NCI-H82 treated with DMSO at 0.1 percent for 48 hours (cell line): ENCODE measurements around the gene SYT6.
"Not testable (repeated sequence)": the region's sequence is repeated elsewhere in the genome, so short reads cannot be mapped to it uniquely, and the experiment has no call there.

Experiments used
- DNase-seq: peaks from one replicate; lab custom pipeline; 2025; ENCODE audit not compliant: unreplicated experiment; lab: John Stamatoyannopoulos, UW

Gene SYT6

GRCh38 chr1:114075546-114076242 is 78.0 kb downstream of the SYT6 start:
- DNase-seq: no peak

GRCh38 chr1:114075105-114075504 is 78.6 kb downstream of the SYT6 start:
- no peak for DNase-seq

- DNase-seq: no peak
These were observed 81.4 kb downstream of the SYT6 start for GRCh38 chr1:114072246-114072645.

- not testable (repeated sequence) for DNase-seq
These were observed 83.9 kb downstream of the SYT6 start for GRCh38 chr1:114069762-114070161.

- not testable (repeated sequence) for DNase-seq
These were observed 85.0 kb downstream of the SYT6 start for GRCh38 chr1:114068684-114069083.

- not testable (repeated sequence) for DNase-seq
These were observed 88.0 kb downstream of the SYT6 start for GRCh38 chr1:114065671-114066070.

- DNase-seq: no peak
These were observed 90.1 kb downstream of the SYT6 start for GRCh38 chr1:114063544-114063943.

- no peak for DNase-seq
These were observed 91.1 kb downstream of the SYT6 start for GRCh38 chr1:114062477-114063099.

GRCh38 chr1:114061121-114061830 is 92.4 kb downstream of the SYT6 start:
- no peak for DNase-seq

- peak; percentile 88 for DNase-seq
These were observed 95.4 kb downstream of the SYT6 start for GRCh38 chr1:114058236-114058635.

- DNase-seq: no peak
These were observed 99.5 kb downstream of the SYT6 start for GRCh38 chr1:114054148-114054547.

- no peak for DNase-seq
These were observed 105.4 kb downstream of the SYT6 start for GRCh38 chr1:114048232-114048631.

- DNase-seq: no peak
These were observed 110.1 kb downstream of the SYT6 start for GRCh38 chr1:114043548-114043947.

GRCh38 chr1:114043054-114043453 is 110.6 kb downstream of the SYT6 start:
- peak; percentile 86 for DNase-seq

- no peak for DNase-seq
These were observed 113.2 kb downstream of the SYT6 start for GRCh38 chr1:114040273-114041015.
